IgD-negative memory B cell (primary cell): Measurements from ENCODE around the gene LRRC45. TPM values are rescaled to one million over a fixed set of nuclear protein-coding genes. Genes with fewer than 3 reads are reported as not detected.

ENCODE experiments used
- H3K27ac Mint-ChIP-seq, 3 donors: one replicate each; pipeline ENCODE4 v1.8.0; 2020 to 2022; ENCODE audit warnings: mild to moderate bottlenecking in 3 of 3, mixed read lengths in 3 of 3, moderate library complexity in 1 of 3
- H3K27me3 Mint-ChIP-seq: one replicate; pipeline ENCODE4 v1.8.0; 2021; ENCODE audit warnings: mixed read lengths
- H3K36me3 Mint-ChIP-seq: one replicate; pipeline ENCODE4 v1.8.0; 2020; ENCODE audit warnings: mild to moderate bottlenecking, mixed read lengths
- H3K4me1 Mint-ChIP-seq, 3 donors: one replicate each; pipeline ENCODE4 v1.8.0; 2020 to 2022; ENCODE audit warnings: mixed read lengths in 3 of 3, mild to moderate bottlenecking in 1 of 3
- H3K4me3 Mint-ChIP-seq, 4 donors: one replicate each; pipeline ENCODE4 v1.8.0; 2020 to 2022; ENCODE audit warnings: mild to moderate bottlenecking in 4 of 4, mixed read lengths in 4 of 4, moderate library complexity in 3 of 4
- H3K9me3 Mint-ChIP-seq, 3 donors: one replicate each; pipeline ENCODE4 v1.8.0; 2020 to 2021; ENCODE audit warnings: mixed read lengths in 3 of 3, mild to moderate bottlenecking in 1 of 3
- polyA plus RNA-seq: library from polyadenylated mRNA; unstranded; fragments of 300-500 nt; fragmentation: Illumina TruSeq; gene quantifications from one replicate; pipeline ENCODE4 v1.2.3, GENCODE V29; 2021

LRRC45 gene
- polyA plus RNA-seq, 1 donor from 2014 or later = 5.3 TPM

GRCh38 chr17:82076018-82076784 is 53.1 kb downstream of the LRRC45 start:
- Mint-ChIP-seq H3K27me3 (peaks cover 7% of the 10 kb centered on the region), H3K4me3 (no peak overlapping the region), H3K36me3 (no peaks in the 10 kb centered on the region), H3K9me3 (peaks cover 0 to 3% (median 0%) of the 10 kb centered on the region in 3 donors), H3K27ac (no peak overlapping the region), H3K4me1 (peaks cover 0 to 4% (median 0%) of the 10 kb centered on the region in 3 donors)

- Mint-ChIP-seq H3K4me1 (peaks cover 0 to 4% (median 0%) of the 10 kb centered on the region in 3 donors), H3K9me3 (peaks cover 0 to 3% (median 0%) of the 10 kb centered on the region in 3 donors), H3K4me3 (no peak overlapping the region), H3K36me3 (no peaks in the 10 kb centered on the region), H3K27me3 (peaks cover 7% of the 10 kb centered on the region), H3K27ac (no peak overlapping the region)
Measured at GRCh38 chr17:82076785-82077591, 53.9 kb downstream of the LRRC45 start.

- peaks cover 0 to 3% (median 0%) of the 10 kb centered on the region in 3 donors for H3K9me3 Mint-ChIP-seq
- H3K4me1 Mint-ChIP-seq = peaks cover 0 to 4% (median 0%) of the 10 kb centered on the region in 3 donors
- H3K27ac Mint-ChIP-seq = no peak overlapping the region
- peak overlapping the region in 1 of 4 donors; percentile 13 for H3K4me3 Mint-ChIP-seq
- peaks cover 7% of the 10 kb centered on the region for H3K27me3 Mint-ChIP-seq
- H3K36me3 Mint-ChIP-seq = no peaks in the 10 kb centered on the region
Measured at GRCh38 chr17:82077617-82078358, 54.7 kb downstream of the LRRC45 start.

- Mint-ChIP-seq H3K9me3 (peaks cover 0 to 3% (median 0%) of the 10 kb centered on the region in 3 donors), H3K4me3 (peak overlapping the region in 1 of 4 donors; percentile 13), H3K27me3 (peaks cover 7% of the 10 kb centered on the region), H3K27ac (no peak overlapping the region), H3K4me1 (peaks cover 0 to 4% (median 0%) of the 10 kb centered on the region in 3 donors), H3K36me3 (no peaks in the 10 kb centered on the region)
Measured at GRCh38 chr17:82078433-82078832, 55.3 kb downstream of the LRRC45 start.

- no peaks in the 10 kb centered on the region for H3K36me3 Mint-ChIP-seq
- H3K9me3 Mint-ChIP-seq = peaks cover 0 to 3% (median 0%) of the 10 kb centered on the region in 3 donors
- H3K4me3 Mint-ChIP-seq = no peak overlapping the region
- H3K27ac Mint-ChIP-seq = no peak overlapping the region
- H3K27me3 Mint-ChIP-seq = peaks cover 7% of the 10 kb centered on the region
- H3K4me1 Mint-ChIP-seq = peaks cover 0 to 4% (median 0%) of the 10 kb centered on the region in 3 donors
Measured at GRCh38 chr17:82079001-82079677, 56.0 kb downstream of the LRRC45 start.

GRCh38 chr17:82080048-82080788 is 57.1 kb downstream of the LRRC45 start:
- H3K4me3 Mint-ChIP-seq = peak overlapping the region in 1 of 4 donors; percentile 28
- H3K9me3 Mint-ChIP-seq = peaks cover 0 to 3% (median 0%) of the 10 kb centered on the region in 3 donors

More at GRCh38 chr17:82080048-82080788, 57.1 kb downstream of the LRRC45 start:
- Mint-ChIP-seq H3K4me1 (peaks cover 0 to 4% (median 0%) of the 10 kb centered on the region in 3 donors), H3K36me3 (no peaks in the 10 kb centered on the region), H3K27me3 (peaks cover 6% of the 10 kb centered on the region), H3K27ac (no peak overlapping the region)

Other genes with a start within 250 kb of the LRRC45 start
- not detected for gene GCGR, start 219.2 kb upstream of the LRRC45 start, polyA plus RNA-seq
- gene MCRIP1, start 190.0 kb upstream of the LRRC45 start, polyA plus RNA-seq = 66.4 TPM
- gene PPP1R27, start 188.3 kb upstream of the LRRC45 start, polyA plus RNA-seq = not detected
- gene P4HB, start 162.8 kb upstream of the LRRC45 start, polyA plus RNA-seq = 177 TPM
- 163 TPM for gene ARHGDIA, start 152.0 kb upstream of the LRRC45 start, polyA plus RNA-seq
- 22.5 TPM for gene ALYREF, start 131.7 kb upstream of the LRRC45 start, polyA plus RNA-seq
- gene ANAPC11, start 131.6 kb upstream of the LRRC45 start, polyA plus RNA-seq = 266 TPM
- not detected for gene NPB, start 121.1 kb upstream of the LRRC45 start, polyA plus RNA-seq
- gene PCYT2, start 111.9 kb upstream of the LRRC45 start, polyA plus RNA-seq = 20.0 TPM
- gene SIRT7, start 105.1 kb upstream of the LRRC45 start, polyA plus RNA-seq = 31.6 TPM
- gene MAFG, start 95.6 kb upstream of the LRRC45 start, polyA plus RNA-seq = 1.6 TPM
- gene PYCR1, start 86.0 kb upstream of the LRRC45 start, polyA plus RNA-seq = 3.6 TPM
- gene MYADML2, start 76.1 kb upstream of the LRRC45 start, polyA plus RNA-seq = not detected
- gene NOTUM, start 62.1 kb upstream of the LRRC45 start, polyA plus RNA-seq = not detected
- 30.8 TPM for gene ASPSCR1, start 45.7 kb upstream of the LRRC45 start, polyA plus RNA-seq
- 47.7 TPM for gene CENPX, start 427 bp upstream of the LRRC45 start, polyA plus RNA-seq
- not detected for gene RAC3, start 8.4 kb downstream of the LRRC45 start, polyA plus RNA-seq
- gene DCXR, start 14.4 kb downstream of the LRRC45 start, polyA plus RNA-seq = 88.3 TPM
- gene RFNG, start 28.5 kb downstream of the LRRC45 start, polyA plus RNA-seq = 4.1 TPM
- gene GPS1, start 28.6 kb downstream of the LRRC45 start, polyA plus RNA-seq = 122 TPM
- gene DUS1L, start 42.5 kb downstream of the LRRC45 start, polyA plus RNA-seq = 55.7 TPM
- gene FASN, start 74.9 kb downstream of the LRRC45 start, polyA plus RNA-seq = 2.9 TPM
- gene CCDC57, start 189.5 kb downstream of the LRRC45 start, polyA plus RNA-seq = 34.1 TPM
- gene SLC16A3, start 205.7 kb downstream of the LRRC45 start, polyA plus RNA-seq = 3.7 TPM